Activated gamma-delta T cell (primary cell): ENCODE data around the gene SYNE1.
"Not testable (repeated sequence)": the region's sequence is repeated elsewhere in the genome, so short reads cannot be mapped to it uniquely, and the experiment has no call there.

Experiments
- DNase-seq: peaks from one replicate; lab custom pipeline; 2025; lab: John Stamatoyannopoulos, UW

SYNE1 gene

GRCh38 chr6:152138344-152138743, 498.8 kb downstream of the SYNE1 start:
- not testable (repeated sequence) for DNase-seq

DNA sequence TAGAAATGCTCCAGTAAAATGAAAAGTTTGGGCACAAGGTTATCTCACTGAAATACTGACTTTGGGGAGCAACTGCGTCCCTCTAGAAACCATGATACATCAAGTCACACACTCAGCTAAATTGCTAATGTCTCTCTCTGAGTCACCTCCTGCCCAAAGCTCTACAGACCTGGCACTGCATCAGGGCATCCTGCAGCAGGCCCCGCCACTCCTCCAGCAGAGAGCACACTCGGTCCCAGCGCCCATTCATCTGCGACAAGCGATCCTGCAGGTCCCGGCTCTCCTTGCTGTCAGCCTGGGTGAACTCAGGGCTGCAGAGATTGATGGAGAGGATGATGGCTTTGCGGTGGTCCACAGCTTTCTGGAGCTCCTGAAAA, 500.7 kb downstream of the SYNE1 start:
- DNase-seq: no peak

DNA sequence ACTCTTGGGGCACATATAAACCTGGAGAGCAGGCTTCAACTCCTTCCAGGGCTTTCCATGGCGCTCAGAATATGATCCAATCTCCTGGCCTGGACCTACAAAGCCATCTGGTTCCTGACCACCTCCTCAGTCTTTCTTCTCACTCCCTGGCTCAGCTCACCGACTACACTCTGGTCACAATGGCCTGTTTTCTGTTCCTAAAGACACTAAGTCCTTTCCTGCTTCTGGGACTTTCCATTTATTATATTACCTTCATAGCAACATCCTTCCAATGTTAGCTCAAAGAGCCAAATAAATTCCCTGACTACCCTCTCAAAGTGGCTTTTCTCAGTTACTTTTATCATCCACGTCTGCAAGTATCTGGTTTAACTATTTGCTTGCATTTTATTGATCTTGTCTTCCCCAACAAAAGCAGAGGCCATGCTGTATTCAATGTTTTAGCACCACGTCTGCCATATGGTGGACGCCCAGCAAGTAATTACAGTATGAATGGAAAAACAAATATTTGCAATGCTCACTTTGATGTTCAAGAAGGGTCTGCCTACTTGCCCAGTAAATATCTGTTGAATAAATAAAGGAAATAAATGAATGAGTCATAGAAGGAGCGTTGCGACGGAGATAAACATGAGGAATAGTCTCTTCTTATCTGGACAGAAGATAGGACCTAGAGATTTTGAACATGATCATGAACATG, 501.3 kb downstream of the SYNE1 start:
- DNase-seq: no peak

DNA sequence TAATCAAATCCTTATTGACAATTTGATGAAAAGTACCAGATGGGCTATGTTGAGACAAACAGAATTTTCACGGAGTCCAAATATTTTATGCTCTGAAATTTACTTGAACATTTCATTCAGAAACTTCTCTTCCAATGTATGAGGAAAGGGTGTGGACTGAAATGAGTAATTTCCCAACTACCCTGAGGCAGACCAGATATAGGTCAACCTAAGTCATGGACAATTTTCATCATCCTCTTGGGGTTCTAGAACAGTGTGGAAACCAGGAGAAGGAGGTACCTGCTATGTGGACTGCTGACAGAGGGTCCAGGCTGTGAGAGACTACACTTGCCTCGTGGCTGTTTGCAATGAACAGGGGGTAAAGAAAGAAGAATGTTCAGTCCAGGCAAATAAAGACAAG, 506.7 kb downstream of the SYNE1 start:
- no peak for DNase-seq

GRCh38 chr6:152129691-152130151, 507.4 kb downstream of the SYNE1 start:
- DNase-seq: no peak

DNA sequence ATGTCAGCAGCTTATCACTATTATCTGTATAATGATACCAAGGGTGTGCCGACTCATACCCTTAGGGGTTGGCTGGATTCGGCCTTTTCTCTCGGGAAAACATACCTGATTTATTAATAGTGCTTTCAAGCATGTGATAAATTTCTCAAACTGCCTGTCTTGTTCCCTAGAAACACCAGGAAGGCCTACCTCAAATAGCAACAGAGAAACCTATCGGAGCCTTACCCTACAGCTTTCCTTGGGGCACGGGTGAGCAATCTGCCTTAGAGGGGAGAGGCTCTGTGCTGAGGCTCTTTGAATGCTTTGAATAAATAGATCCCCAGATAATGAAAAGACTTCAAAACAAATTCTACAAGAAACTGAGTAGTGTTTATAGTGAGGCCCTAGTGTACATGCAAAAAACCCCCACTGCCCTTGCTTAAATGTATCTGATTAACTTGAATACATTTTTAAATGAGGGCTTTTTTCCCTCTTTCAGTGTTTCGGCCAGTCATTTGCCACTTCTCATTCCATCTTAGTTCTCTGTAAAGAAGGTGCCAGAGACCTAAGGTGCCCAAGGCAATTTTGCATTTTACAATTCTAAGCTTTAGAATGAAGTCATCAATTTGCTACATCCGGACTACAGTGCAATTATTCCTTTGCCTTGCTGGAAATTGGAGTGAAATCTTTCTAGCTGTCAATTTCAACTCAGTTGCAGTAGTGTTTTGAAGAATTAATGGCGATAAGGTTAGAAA, 509.6 kb downstream of the SYNE1 start:
- no peak for DNase-seq

DNA sequence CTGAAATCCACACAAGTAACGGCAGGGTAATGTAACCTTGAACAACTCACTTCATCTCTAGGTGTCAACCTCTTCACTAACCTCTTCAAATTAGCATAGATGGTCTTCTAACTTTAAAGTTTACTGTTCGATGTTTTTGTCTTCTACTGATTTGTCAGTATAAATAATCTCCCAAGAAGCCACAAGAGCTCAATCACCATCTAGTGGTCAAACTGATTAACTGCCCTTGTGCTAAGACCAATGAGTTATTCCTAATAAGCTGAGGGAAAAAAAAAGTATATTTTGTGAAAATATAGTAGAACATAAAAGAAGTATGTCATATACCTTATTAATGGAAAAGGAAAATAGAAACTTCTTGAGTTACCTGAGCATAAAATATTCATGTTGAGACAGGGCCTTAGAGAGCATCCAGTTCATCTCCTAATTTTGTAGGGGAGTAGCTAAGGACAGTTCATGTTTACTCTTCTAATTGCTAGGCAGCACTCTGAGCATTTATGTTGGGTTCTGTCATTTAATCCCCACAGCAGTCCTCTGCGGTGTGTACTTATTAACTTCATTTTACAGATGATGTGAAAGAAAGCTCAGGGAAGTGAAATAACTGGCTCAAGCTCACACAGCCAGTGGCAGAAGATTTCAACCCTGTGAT, 512.6 kb downstream of the SYNE1 start:
- DNase-seq: no peak

- no peak for DNase-seq
Measured at GRCh38 chr6:152123076-152123475, 514.1 kb downstream of the SYNE1 start.

GRCh38 chr6:152122434-152122833, 514.7 kb downstream of the SYNE1 start:
- no peak for DNase-seq

DNA sequence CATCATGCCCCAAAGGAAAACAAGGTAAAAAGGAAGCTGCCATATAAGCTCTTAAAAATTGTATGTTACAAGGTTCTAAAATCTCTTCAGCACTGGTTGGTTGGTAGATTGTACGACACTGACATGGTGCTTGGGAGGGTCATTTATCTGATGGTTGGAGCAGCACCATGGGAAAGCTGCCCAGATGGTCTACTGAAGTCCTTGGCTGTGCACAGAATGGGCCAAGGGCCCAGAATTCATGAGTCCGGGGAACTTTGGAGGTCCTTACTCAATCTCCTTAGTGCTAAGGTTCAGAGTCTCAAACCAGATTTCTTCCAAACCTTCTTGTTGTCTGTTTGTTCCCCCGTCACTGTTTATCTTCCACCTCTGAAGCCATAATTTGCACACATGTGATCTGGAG, 515.3 kb downstream of the SYNE1 start:
- DNase-seq: no peak

DNA sequence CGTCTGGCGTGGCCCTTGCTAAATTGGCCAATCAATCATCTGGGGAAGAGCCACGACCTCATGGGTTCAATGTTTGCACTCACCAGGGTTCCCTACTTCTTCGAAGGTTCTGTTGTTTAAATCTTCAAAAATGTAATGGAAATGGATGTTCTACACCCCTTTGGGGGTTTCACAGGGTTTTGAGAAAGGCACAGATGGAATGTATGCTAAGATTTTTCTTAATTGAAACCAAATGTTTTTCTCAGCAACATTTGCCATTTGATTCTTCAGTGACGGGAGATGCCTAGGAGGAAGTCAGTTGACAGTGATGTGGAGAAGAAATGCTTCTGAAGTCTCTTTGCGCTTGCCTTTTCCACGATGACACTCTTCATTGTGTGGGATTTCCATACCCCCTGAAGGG, 517.3 kb downstream of the SYNE1 start:
- no peak for DNase-seq

GRCh38 chr6:152118678-152119077, 518.5 kb downstream of the SYNE1 start:
- DNase-seq: no peak

- no peak for DNase-seq
Measured at GRCh38 chr6:152118224-152118623, 518.9 kb downstream of the SYNE1 start.

GRCh38 chr6:152117156-152118133, 519.7 kb downstream of the SYNE1 start:
- DNase-seq: no peak

- no peak for DNase-seq
Measured at GRCh38 chr6:152112491-152113261, 524.5 kb downstream of the SYNE1 start.

GRCh38 chr6:152110886-152111820, 526.0 kb downstream of the SYNE1 start:
- DNase-seq: no peak

- no peak for DNase-seq
Measured at GRCh38 chr6:152107973-152108372, 529.2 kb downstream of the SYNE1 start.

DNA sequence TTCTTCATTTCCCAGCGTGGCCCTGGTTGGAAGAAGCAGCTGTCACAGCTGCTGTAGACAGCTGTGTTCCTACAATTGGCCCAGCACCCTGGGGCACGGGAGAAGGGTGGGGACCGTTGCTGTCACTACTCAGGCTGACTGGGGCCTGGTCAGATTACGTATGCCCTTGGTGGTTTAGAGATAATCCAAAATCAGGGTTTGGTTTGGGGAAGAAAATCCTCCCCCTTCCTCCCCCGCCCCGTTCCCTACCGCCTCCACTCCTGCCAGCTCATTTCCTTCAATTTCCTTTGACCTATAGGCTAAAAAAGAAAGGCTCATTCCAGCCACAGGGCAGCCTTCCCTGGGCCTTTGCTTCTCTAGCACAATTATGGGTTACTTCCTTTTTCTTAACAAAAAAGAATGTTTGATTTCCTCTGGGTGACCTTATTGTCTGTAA, 537.0 kb downstream of the SYNE1 start:
- no peak for DNase-seq

GRCh38 chr6:152099446-152100182, 537.5 kb downstream of the SYNE1 start:
- no peak for DNase-seq
